GM18499 (cell line): ENCODE measurements around the gene PRSS58.

Experiments used
- ATAC-seq: cut with Tn5 transposase; IDR thresholded peaks from one replicate; pipeline ENCODE4 v1.9.1; 2021; ENCODE audit warnings: moderate number of reproducible peaks; ENCODE audit not compliant: insufficient read depth, unreplicated experiment

The PRSS58 gene, protein sequence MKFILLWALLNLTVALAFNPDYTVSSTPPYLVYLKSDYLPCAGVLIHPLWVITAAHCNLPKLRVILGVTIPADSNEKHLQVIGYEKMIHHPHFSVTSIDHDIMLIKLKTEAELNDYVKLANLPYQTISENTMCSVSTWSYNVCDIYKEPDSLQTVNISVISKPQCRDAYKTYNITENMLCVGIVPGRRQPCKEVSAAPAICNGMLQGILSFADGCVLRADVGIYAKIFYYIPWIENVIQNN

DNA sequence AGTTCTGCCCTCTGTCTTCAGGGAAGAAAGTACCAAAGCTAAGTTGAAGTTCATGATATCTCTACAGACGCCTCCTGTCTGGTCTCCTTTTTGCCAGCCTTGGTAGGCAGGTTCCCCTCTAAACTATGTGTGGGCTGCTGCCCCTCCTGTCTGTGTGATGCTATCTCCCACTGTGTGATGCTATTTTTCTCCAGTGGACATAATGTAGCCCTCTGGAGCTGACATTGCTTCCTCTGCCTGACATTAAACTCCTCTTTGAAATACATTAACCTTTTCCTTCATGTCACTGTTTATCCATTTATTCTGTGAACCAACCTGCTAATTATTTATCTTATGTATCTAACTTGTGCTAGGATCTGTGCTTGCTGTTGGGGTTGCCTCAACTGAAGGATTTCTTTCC lies at the start of gene PRSS58:
Gene PRSS58 (minus strand): TSS at position 101 of the 400 bp plus-strand sequence. CDS start 351 bp downstream, outside the sequence.
- ATAC-seq: no peak

DNA sequence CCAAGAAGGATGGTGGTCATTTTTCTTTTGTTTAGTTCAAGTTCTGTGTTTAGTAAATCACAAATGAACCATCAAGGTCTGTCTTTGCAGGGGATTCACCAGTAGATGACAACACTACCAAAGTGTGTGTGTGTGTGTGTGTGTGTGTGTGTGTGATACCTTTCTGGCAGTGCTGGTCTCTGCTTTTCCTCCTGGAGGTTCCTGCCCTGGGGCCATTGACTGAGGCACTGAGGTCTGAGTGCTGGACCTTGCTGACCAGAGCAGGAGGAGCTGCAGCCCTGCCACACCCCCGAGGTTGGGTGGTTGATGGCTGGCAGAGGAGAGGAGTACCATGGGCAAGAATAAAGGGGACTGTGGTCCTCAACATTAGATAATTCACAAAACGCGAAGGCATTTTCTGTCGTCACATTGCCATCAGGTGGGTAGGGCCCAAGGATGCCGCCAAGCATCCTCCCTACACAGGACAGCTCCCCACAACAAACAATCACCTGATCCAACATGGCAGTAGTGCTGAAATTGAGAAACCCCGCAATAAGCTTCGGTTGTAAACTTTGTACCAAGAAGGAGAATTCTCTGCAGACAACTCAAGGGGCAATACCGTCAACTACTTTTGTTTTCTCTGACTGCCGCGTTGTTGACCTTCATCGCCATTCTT lies 49.5 kb upstream of the PRSS58 start:
- ATAC-seq: no peak

DNA sequence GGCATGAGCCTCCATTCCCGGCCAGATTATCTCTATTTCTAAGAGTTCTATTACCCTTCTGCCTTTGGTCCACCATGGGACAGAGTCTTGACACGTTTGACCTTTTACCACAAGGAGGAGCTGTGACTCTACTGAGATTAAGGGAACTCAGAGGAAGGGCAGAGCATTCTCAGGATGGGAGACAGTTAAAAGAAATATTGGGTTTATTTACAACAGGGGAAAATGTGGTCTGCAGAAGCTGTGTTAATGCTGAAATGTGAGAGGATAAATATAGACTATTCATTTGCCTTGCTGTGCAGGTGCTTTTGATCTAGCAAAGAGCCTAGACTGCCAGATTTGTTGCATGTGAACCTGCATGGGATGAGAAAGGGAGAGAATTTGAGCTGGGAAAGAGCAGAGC lies 45.8 kb upstream of the PRSS58 start:
- ATAC-seq: no peak

GRCh38 chr7:142301923-142302550 lies 44.2 kb upstream of the PRSS58 start:
- no peak for ATAC-seq

DNA sequence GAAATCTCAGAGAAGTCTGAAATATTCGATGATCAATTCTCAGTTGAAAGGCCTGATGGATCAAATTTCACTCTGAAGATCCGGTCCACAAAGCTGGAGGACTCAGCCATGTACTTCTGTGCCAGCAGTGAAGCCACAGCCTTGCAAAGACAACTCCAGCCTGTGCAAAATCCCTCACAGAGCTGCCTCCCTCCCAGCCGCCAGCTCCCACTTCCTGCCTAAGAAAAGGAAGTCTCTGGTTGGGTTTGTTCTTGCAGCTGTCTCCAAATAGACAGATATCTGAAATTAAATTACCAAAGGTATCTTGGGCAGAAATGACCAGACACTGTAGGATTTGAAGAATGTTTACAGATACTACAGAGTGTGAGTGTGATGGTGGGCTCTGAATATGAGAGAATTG lies 43.4 kb upstream of the PRSS58 start:
- ATAC-seq: no peak

- no peak for ATAC-seq
These were observed 42.8 kb upstream of the PRSS58 start for GRCh38 chr7:142300689-142301088.

DNA sequence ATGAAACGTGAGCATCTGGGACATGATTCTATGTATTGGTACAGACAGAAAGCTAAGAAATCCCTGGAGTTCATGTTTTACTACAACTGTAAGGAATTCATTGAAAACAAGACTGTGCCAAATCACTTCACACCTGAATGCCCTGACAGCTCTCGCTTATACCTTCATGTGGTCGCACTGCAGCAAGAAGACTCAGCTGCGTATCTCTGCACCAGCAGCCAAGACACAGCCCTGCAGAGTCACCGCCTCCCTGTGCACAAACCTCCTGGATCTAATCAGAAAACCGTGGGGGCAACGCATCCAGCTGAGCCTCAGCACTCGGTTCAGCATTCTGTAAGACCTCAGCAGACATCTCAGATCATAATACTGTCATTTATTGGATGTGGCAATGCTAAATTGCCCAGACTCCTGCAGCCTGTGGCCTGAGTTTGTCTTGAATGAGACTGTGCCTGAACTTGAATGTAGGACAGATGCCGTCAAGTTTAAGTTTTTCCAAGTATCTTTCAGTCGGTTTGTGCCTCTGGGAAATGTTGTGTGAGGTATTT lies 41.5 kb upstream of the PRSS58 start:
- no peak for ATAC-seq

DNA sequence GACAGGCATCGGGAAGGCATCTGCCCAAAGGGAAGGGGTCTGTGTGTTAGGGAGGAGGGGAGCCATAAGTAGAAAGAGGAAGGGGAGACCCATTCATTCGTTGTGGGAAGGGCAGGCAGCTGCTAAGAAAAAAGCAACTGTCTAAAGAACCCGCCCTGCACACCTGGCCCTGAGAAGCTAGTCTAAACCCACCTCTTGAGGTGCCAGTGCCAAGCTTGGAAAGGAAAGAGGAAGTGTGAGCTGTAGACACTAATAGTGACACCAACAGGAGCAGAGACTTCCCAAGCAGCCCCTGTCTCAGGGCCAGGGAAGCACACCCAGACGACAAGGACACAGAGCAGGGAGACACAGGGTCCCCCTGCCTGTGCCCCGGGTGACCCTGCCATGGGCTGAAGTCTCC lies 40.8 kb upstream of the PRSS58 start:
- ATAC-seq: no peak

- ATAC-seq: no peak
These were observed 40.2 kb upstream of the PRSS58 start for GRCh38 chr7:142298009-142298408.

DNA sequence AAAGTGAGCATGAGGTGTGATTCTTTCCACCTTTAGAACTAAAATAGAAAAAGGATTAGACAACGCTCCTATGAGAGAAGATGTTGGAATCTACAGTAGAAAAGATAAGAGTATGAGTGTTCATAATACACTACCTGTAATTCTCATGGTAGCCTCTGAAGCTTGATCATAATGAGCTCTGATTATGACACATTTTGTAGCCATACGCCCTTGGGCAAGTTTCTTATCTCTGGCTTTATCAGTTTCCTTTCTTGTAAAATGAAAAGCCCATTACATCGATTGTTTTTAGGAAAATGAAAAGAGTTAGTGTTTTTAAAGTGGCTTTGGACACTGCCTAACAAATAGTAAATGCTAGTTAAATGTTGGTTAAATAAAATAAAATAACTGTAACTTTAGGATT lies 22.4 kb upstream of the PRSS58 start:
- no peak for ATAC-seq

GRCh38 chr7:142279601-142280000 lies 21.7 kb upstream of the PRSS58 start:
- ATAC-seq: no peak

- no peak for ATAC-seq
These were observed 17.2 kb upstream of the PRSS58 start for GRCh38 chr7:142275028-142275427.

GRCh38 chr7:142272841-142273240 lies 15.0 kb upstream of the PRSS58 start:
- no peak for ATAC-seq

DNA sequence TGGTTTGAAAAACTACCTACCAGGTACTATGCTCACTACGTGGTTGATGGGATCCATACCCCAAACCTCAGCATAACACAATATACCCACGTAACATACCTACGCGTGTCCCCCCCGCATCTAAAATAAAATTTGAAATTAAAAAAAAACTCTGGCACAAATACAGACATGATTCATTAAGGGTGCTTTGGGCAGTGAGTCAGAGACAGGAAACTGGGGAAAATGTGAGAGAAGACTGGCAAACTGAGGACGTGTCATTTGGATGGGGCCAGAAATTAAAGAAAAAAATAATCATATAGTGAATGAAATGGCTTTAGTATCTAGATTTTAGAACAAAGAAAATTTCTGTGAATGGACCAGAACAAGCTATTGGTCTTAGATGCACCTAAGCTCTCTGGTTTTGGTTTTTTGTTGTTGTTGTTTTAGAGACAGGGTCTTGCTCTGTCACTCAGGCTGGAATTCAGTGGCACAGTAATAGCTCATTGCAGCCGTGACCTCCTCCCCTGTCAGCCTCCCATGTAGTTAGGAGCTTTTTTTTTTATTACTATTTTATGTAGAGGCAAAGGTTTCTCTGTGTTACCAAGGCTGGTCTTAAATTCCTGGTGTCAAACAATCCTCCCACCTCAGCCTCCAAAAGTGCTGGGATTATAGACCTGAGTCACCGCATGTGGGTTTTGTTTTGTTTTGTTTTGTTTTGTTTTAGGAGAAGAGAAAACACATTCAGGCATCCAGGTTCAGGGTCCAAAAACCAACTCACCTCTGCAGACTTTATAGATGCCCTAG lies 5.9 kb upstream of the PRSS58 start:
- no peak for ATAC-seq

DNA sequence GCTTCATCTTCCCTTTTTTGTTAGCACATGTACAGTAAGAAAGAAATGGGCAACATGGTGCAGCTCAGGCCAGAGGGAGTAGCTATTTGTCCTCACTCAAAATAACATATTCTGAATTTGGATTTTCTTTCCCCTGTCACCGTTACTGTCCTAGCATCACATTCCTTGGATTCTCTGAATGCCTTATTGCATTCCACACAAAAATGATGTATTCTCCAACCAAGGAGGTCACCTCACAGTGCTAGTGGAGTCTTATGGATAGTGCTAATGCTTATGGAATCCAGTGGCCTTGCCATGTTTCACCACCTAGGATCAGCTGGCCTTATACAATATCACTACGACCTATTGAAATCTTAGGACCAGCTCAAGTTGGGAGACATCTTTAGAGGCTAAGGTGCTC lies 7.2 kb downstream of the PRSS58 start:
- no peak for ATAC-seq

GRCh38 chr7:142249918-142250317 lies 7.9 kb downstream of the PRSS58 start:
- ATAC-seq: no peak

- ATAC-seq: no peak
These were observed 9.4 kb downstream of the PRSS58 start for GRCh38 chr7:142248166-142249160.

DNA sequence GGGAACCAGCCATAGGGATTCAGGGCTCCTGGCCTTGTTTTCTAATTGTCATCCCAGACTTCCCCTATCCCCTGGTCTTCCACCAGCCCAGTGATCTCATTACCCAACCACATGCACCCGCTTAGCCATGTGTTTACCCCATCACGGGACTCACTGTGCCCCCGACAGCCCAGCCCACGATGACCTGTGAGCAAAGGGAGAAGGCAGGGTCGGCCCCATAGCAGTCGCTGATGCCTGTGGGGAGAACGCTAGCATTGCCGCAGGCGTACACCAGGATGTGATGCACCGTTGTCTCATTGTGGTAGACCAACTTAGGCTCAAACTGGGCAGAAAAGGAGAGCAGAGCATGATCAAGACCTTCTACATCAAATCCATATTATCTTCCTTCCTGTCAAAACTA lies 14.0 kb downstream of the PRSS58 start:
- ATAC-seq: no peak

- no peak for ATAC-seq
These were observed 17.3 kb downstream of the PRSS58 start for GRCh38 chr7:142240546-142240945.

DNA sequence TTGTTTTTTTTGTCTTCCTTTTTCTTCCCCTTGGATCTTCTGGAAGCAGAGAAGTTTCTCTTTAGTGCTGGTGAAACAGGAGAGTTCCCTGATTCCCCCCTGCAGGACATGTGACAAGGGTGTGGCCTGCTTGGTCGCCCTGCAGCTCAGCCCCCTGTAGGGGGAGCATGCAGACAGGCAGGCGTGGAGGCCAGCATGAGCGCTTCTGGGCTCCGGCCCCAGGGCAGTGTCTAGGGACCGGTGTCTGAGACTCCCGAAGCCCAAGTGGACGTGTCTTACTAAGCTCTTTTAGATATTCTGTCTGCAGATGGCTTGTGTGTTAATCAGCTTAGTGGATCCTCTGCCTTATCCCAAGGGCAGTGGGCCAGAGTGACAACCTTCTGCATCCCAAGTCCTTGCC lies 26.1 kb downstream of the PRSS58 start:
- ATAC-seq: no peak
